Stimulated activated CD8-positive, alpha-beta memory T cell treated with anti-CD3 and anti-CD28 coated beads, Interleukin-2, amount 100 ng/mL, for 48 hours (primary cell): Measurements from ENCODE around the gene CD46.
A peak's percentile ranks its signal among the peaks of the same experiment; 100 is the strongest.

ENCODE experiments used
- DNase-seq, 2 donors: peaks; one replicate each; pipeline ENCODE4 v3.0.0-alpha.2; 2020; ENCODE audit warnings: low read depth in 2 of 2

Gene CD46

DNA sequence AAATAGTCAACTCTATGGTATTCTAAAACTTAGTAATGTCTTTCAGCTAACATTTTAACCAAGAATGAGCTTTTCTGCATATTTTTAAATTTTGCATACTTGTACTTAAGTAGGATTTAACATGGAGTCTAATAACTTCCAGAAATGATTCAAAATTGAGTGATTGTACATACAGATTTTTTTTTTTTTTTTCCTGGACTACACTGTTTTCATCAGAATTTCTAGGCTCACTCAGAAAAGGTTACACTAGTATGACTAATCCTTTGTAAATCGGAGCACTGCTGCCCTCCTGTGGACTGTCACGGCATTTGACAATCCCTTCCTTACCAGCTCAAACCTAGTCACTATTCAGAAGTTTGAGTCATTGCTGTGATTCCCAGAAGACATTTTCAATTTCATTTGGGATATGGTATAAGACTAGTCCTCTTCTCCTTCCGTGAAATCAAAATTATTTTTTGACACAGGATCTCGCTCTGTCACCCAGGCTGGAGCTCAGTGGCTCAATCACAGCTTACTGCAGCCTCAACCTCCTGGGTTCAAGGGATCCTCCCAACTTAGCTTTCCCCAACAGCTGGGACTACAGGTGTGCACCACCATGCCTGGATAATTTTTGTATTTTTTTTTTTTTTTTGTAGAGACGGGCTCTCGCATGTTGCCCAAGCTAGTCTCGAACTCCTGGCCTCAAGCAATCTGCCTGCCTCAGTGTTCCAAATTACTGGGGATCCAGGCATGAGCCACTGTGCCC, 45.5 kb downstream of the CD46 start:
- peak; percentile 62 to 74 for DNase-seq

GRCh38 chr1:207798847-207799246, 47.0 kb downstream of the CD46 start:
- no peak for DNase-seq

- DNase-seq = no peak
Observed at GRCh38 chr1:207799989-207800648, 48.3 kb downstream of the CD46 start.

DNA sequence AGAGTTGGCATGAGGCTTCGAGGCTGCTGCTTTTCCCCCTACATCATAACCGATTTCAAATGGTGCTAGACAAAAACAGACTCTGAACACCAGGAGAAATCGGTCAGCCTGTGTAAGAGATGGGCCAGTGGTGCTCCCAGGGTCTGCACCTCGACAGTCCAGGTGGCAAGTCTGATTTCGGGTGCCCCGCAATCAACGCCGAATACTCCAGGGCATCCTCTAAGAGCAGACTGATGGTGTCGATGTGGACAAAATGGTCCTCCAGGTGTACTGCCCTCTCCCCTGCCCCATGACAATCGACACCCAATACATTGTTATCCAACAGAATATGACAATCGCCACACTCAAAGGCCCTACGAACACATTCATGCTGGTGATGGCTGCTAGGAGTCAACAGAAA, 50.0 kb downstream of the CD46 start:
- DNase-seq = no peak

GRCh38 chr1:207803678-207804077, 51.8 kb downstream of the CD46 start:
- no peak for DNase-seq

GRCh38 chr1:207804721-207805468, 53.0 kb downstream of the CD46 start:
- DNase-seq = no peak

GRCh38 chr1:207805841-207806421, 54.1 kb downstream of the CD46 start:
- no peak for DNase-seq

- DNase-seq = no peak
Observed at GRCh38 chr1:207806531-207807325, 54.9 kb downstream of the CD46 start.

- no peak for DNase-seq
Observed at GRCh38 chr1:207807326-207807689, 55.5 kb downstream of the CD46 start.

DNA sequence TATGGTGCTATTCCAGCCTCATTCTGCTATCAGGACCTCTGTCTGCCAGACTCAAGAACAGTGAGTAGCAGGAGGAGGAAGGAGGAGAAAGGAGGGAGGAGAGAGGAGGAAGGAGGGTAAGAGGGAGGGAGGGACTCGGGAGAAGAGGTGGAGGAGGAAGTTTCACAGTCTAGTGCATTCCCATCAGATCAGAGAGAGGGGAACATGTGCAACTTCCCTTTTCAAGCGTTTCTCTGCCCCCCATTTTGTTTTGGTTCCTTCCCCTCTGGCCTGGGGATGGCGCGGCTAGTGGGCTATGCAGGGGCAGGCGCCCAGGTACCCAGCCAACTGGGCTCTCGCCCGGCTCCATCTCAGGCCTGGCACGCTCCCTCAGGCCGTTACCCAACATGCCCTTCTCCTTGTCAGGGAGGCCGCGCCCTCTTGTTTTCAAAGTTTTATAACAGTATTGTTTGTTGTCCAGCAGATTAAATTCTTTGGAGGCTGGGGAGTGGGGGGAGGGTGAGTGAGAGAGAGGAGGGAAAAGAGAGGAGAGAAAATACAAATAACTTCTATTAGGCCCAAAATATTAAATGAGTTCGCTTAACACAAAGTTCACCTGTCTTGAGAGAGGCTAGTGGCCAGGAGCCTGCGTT, 56.0 kb downstream of the CD46 start:
- DNase-seq = no peak

DNA sequence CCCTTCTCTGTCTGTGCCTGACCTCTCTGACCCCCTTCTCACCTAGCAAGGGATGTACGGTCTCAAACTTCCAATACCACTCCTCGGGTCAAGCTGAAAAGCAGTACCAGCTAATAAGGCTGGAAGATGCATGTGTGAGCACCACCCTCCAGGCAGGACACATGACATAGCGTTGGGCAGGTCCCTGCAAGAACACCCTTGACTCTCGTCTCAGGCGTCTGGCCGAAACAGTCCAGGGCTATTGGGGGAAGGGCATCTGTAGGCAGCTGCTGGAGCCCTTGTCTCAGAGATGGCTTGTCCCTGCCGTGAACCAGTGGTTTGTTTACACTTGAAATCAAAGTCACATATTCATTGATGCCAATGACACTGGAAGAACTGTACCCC, 56.5 kb downstream of the CD46 start:
- no peak for DNase-seq

- DNase-seq = no peak
Observed at GRCh38 chr1:207808911-207809555, 57.2 kb downstream of the CD46 start.

GRCh38 chr1:207810173-207810572, 58.3 kb downstream of the CD46 start:
- no peak for DNase-seq

DNA sequence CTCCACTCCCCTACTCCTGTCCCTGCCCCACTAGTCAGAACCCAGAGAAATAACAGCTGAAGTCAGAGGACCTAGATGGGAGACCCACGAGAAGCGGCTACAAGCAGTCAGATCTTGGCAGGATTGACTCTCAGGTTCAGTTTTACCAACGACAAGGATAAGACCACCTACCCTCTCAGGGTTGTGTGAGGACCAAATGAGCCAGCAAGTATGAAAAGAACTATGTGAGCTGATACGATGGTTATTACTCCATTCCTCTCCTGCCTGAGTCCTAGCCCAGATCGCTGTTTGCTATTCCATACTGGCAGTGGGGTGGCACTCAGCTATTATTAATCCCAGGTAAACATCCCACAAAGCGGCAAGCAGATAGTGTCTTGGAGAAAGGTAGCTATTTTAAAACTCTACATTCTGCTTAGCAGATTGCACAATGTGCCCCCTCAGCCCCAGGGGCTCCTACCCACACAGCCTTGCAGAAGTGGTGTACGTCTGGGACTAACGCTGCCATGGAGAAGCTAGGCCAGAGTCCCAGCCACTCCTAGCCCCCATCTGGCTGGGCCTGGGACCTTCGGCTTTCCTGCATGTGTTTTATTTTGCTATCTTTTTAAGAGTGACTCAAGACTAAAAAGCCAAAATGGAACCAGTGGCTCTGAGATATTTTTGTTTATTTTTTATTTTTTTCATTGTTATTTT, 58.9 kb downstream of the CD46 start:
- DNase-seq = no peak

DNA sequence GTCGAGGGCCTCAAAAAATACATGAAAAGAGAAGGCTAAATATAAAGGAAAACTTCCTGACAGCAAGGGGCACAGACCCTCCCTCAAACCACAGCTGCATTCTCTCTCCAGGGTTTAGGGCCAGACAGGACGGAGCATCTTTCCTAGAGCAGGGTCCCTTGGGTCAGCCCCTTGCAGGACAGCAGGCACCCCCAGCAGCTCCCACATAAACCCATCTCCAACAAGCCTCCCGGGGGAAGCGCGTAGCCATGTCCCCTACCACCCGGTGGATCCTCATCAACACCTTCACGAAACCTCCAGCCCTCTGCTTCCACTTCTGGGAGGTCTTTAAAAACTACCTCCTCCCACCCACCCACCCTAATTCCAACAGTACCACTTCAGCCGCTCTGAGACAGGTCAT, 59.5 kb downstream of the CD46 start:
- no peak for DNase-seq

DNA sequence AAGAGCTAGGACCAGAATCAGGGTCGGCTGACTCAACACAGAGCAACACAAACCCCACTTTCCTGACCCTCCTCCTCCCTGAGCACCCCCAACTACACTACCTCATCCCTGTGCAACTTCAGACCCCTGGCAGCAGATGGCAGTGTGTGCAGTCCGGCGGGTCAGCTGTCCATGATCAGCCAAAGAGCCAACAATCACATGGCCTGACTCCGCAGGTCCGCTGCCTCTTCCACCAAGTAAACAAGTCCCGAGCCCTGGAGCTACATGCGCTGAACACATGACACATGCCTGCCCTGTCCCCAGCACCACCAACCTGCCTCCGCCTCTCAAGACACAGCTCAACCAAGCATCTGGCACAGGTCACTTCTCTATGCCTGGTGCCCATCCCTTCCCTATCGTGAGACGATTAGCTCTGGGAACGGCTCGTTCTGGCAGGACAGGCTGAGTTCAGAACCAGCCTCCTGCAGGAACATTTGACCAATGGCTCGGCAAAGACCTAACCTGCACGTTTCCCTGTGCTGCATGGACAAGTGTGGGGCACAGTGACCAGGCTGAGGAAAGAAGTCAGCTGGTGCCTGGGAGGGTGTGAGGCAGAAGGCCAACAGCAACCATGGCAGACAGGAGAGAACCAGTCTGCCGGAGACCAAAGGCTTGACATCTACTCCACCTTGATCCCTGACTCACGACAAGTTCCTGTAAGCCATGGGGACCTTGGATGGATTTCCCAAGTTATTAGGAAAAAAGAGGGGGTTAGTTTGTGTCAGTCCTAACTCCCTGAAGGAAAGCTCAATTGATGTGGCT, 60.3 kb downstream of the CD46 start:
- DNase-seq = no peak

- DNase-seq = no peak
Observed at GRCh38 chr1:207812778-207813511, 61.1 kb downstream of the CD46 start.

DNA sequence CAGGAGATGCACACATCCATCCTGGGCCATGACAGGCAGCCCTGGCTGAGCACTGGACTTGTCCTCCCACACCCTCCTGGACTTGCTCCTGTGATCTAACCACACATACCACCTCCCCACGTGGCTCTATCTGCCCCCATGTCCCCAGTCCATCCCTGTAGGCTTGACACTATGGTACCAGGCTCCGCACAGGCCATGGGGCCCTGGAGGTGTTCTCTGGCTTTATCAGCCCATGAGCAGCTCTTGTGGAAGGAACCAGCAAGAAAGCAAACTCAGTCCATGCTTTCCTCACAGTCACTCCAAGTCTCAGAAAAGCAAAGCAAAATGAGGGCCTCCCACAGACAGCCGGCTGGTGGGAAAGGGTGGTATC, 61.6 kb downstream of the CD46 start:
- DNase-seq = no peak

DNA sequence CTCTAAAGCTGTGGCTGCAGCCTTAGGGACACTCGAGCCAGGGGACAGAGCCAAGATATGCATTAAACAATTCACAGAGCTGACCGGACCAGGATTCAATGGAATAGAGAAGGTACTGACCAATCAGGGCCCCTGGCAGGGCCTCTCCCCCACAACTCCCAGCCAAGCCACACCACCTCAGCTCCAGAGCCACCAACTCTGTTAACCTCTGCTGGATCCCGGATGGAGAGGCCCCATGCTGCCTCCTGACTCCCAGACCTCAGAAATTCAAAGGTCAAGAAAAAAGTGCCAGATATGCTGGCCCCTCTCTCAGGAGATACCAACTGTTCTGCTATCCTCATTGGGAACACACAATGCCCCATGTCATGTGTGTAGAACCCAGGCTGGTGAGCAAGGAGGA, 62.1 kb downstream of the CD46 start:
- DNase-seq = no peak
